Measurements from ENCODE around the gene EXTL2.

DNA sequence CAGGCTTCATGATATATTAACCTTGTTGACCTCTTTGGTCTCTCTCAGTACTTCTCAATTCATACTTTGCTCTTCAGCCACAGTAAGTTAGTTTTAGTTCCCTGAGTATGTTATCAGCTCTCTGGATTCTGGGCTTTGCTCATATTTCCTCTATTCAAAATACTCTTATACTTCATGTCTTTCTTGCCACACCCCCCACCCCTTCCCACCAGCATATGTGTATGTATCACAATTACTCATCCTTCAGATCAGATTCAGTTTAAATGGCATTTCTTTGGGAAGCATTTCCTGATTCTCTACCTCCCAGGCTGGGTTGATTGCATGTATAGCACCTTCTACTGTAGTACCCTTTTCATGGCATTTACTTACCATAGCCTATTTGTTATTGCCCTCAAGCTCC lies 29.6 kb upstream of the EXTL2 start:
- TF ChIP-seq, protein P1, sequence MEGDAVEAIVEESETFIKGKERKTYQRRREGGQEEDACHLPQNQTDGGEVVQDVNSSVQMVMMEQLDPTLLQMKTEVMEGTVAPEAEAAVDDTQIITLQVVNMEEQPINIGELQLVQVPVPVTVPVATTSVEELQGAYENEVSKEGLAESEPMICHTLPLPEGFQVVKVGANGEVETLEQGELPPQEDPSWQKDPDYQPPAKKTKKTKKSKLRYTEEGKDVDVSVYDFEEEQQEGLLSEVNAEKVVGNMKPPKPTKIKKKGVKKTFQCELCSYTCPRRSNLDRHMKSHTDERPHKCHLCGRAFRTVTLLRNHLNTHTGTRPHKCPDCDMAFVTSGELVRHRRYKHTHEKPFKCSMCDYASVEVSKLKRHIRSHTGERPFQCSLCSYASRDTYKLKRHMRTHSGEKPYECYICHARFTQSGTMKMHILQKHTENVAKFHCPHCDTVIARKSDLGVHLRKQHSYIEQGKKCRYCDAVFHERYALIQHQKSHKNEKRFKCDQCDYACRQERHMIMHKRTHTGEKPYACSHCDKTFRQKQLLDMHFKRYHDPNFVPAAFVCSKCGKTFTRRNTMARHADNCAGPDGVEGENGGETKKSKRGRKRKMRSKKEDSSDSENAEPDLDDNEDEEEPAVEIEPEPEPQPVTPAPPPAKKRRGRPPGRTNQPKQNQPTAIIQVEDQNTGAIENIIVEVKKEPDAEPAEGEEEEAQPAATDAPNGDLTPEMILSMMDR (tag by site-specific recombination; IDR thresholded peaks at IDR 0.05) = no peak
- TF ChIP-seq, protein P2, sequence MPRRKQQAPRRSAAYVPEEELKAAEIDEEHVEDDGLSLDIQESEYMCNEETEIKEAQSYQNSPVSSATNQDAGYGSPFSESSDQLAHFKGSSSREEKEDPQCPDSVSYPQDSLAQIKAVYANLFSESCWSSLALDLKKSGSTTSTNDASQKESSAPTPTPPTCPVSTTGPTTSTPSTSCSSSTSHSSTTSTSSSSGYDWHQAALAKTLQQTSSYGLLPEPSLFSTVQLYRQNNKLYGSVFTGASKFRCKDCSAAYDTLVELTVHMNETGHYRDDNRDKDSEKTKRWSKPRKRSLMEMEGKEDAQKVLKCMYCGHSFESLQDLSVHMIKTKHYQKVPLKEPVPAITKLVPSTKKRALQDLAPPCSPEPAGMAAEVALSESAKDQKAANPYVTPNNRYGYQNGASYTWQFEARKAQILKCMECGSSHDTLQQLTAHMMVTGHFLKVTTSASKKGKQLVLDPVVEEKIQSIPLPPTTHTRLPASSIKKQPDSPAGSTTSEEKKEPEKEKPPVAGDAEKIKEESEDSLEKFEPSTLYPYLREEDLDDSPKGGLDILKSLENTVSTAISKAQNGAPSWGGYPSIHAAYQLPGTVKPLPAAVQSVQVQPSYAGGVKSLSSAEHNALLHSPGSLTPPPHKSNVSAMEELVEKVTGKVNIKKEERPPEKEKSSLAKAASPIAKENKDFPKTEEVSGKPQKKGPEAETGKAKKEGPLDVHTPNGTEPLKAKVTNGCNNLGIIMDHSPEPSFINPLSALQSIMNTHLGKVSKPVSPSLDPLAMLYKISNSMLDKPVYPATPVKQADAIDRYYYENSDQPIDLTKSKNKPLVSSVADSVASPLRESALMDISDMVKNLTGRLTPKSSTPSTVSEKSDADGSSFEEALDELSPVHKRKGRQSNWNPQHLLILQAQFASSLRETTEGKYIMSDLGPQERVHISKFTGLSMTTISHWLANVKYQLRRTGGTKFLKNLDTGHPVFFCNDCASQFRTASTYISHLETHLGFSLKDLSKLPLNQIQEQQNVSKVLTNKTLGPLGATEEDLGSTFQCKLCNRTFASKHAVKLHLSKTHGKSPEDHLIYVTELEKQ (tag by site-specific recombination; IDR thresholded peaks at IDR 0.05; ENCODE audit: borderline replicate concordance) = no peak
- TF ChIP-seq, protein P3, sequence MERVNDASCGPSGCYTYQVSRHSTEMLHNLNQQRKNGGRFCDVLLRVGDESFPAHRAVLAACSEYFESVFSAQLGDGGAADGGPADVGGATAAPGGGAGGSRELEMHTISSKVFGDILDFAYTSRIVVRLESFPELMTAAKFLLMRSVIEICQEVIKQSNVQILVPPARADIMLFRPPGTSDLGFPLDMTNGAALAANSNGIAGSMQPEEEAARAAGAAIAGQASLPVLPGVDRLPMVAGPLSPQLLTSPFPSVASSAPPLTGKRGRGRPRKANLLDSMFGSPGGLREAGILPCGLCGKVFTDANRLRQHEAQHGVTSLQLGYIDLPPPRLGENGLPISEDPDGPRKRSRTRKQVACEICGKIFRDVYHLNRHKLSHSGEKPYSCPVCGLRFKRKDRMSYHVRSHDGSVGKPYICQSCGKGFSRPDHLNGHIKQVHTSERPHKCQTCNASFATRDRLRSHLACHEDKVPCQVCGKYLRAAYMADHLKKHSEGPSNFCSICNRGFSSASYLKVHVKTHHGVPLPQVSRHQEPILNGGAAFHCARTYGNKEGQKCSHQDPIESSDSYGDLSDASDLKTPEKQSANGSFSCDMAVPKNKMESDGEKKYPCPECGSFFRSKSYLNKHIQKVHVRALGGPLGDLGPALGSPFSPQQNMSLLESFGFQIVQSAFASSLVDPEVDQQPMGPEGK (tag by site-specific recombination; IDR thresholded peaks at IDR 0.05) = no peak
